Esophagus squamous epithelium (tissue), 5 donors: ENCODE data around the gene NELL1. TPM values are rescaled to one million over a fixed set of nuclear protein-coding genes. Genes with fewer than 3 reads are reported as not detected.

ENCODE experiments used
- DNase-seq: peaks from one replicate; lab custom pipeline; 2025; lab: John Stamatoyannopoulos, UW
- H3K27ac ChIP-seq, 4 donors: fragments of 200-600 bp; sonication (generic); one replicate each; pipeline ENCODE4 v1.5.1; 2016 to 2019; ENCODE audit warnings: mild to moderate bottlenecking in 1 of 4
- H3K27me3 ChIP-seq, 4 donors: fragments of 200-600 bp; sonication (generic); 1 replicate in 3 of 4; 2 replicates in 1 of 4; pipeline versions ENCODE4 v1.5.1 to v1.6.0; 2017 to 2021; ENCODE audit warnings: antibody characterized with exemption in 1 of 4
- H3K36me3 ChIP-seq, 3 donors: fragments of 200-600 bp; sonication (generic); one replicate each; pipeline ENCODE4 v1.5.1; 2016 to 2019
- H3K4me1 ChIP-seq, 3 donors: fragments of 200-600 bp; sonication (generic); one replicate each; pipeline ENCODE4 v1.5.1; 2017 to 2019
- H3K4me3 ChIP-seq, 4 donors: fragments of 200-600 bp; sonication (generic); 1 replicate in 3 of 4; 2 replicates in 1 of 4; pipeline ENCODE4 v1.5.1; 2016 to 2019; ENCODE audit warnings: mild to moderate bottlenecking in 2 of 4, moderate library complexity in 1 of 4
- H3K9me3 ChIP-seq, 3 donors: fragments of 200-600 bp; sonication (generic); one replicate each; pipeline ENCODE4 v1.5.1; 2016 to 2019
- CTCF ChIP-seq, 6 experiments: fragments of 450-650 bp in 4 of 6; fragments of 200-600 bp in 2 of 6; sonication (generic) in 2 of 6; IDR thresholded peaks; one replicate each; pipeline ENCODE4 v1.5.1; 2016 to 2019; ENCODE audit warnings: antibody characterized with exemption in 6 of 6, mild to moderate bottlenecking in 4 of 6, moderate library complexity in 4 of 6
- POLR2A ChIP-seq, 4 donors: fragments of 450-650 bp; IDR thresholded peaks; one replicate each; pipeline ENCODE4 v1.6.1; 2017; ENCODE audit warnings: antibody characterized with exemption in 4 of 4, mild to moderate bottlenecking in 4 of 4, moderate library complexity in 3 of 4
- WGBS, 2 donors: methylation state at CpG; one replicate each; pipeline ENCODE4 v1.1.5; 2018; 5-methylcytosine and 5-hydroxymethylcytosine counted together
- intact Hi-C: fragments of 100-400 bp; cut with DNase I; formaldehyde crosslinking; loops from one replicate; pipeline ENCODE4 v1.15.0; 2022
- total RNA-seq, 4 donors: library from RNA; depleted of rRNA; stranded (reverse); fragments of >200 nt; gene quantifications; one replicate each; pipeline ENCODE4 v1.1.0, GENCODE V29; 2016
- donor health status: DM: yes; HTN: yes; CAD: no.

NELL1 gene
- total RNA-seq, 4 donors from 2014 or later: 1.5 TPM; not detected in 3

GRCh38 chr11:21254055-21254454, 584.7 kb downstream of the NELL1 start:
- Histone ChIP-seq H3K36me3 (no peaks in the 10 kb centered on the region), H3K9me3 (no peaks in the 10 kb centered on the region), H3K4me3 (no peak overlapping the region), H3K27ac (no peak overlapping the region), H3K4me1 (no peaks in the 10 kb centered on the region), H3K27me3 (no peaks in the 10 kb centered on the region)
- no peak for DNase-seq
- TF ChIP-seq CTCF (IDR thresholded peaks at IDR 0.05) (no peak), POLR2A (IDR thresholded peaks at IDR 0.05) (no peak)
- intact Hi-C loops: no loop called here

- no peak overlapping the region for H3K4me3 ChIP-seq
- no peaks in the 10 kb centered on the region for H3K9me3 ChIP-seq
- H3K27me3 ChIP-seq: no peaks in the 10 kb centered on the region
- no peak overlapping the region for H3K27ac ChIP-seq
- intact Hi-C loops: no loop called here
- TF ChIP-seq CTCF (IDR thresholded peaks at IDR 0.05) (no peak), POLR2A (IDR thresholded peaks at IDR 0.05) (no peak)
- 70 to 87% methylated on average over 1 to 3 of the region's 3 CpGs for WGBS, 2 donors
- no peaks in the 10 kb centered on the region for H3K36me3 ChIP-seq
- H3K4me1 ChIP-seq: no peaks in the 10 kb centered on the region
- DNase-seq: no peak
Measured at GRCh38 chr11:21254790-21255189, 585.4 kb downstream of the NELL1 start.

- DNase-seq: no peak
- TF ChIP-seq CTCF (IDR thresholded peaks at IDR 0.05) (no peak), POLR2A (IDR thresholded peaks at IDR 0.05) (no peak)
- no peak overlapping the region for H3K4me3 ChIP-seq
- no peaks in the 10 kb centered on the region for H3K4me1 ChIP-seq
- H3K9me3 ChIP-seq: no peaks in the 10 kb centered on the region
- H3K27ac ChIP-seq: no peak overlapping the region
- no peaks in the 10 kb centered on the region for H3K36me3 ChIP-seq
- no peaks in the 10 kb centered on the region for H3K27me3 ChIP-seq
- intact Hi-C loops: no loop called here
Measured at GRCh38 chr11:21257461-21257860, 588.1 kb downstream of the NELL1 start.

GRCh38 chr11:21258414-21258813, 589.0 kb downstream of the NELL1 start:
- DNase-seq: no peak

GRCh38 chr11:21260101-21260500, 590.7 kb downstream of the NELL1 start:
- Histone ChIP-seq H3K4me3 (no peak overlapping the region), H3K27ac (no peak overlapping the region), H3K27me3 (no peaks in the 10 kb centered on the region), H3K4me1 (no peaks in the 10 kb centered on the region), H3K36me3 (no peaks in the 10 kb centered on the region), H3K9me3 (no peaks in the 10 kb centered on the region)
- DNase-seq: no peak
- TF ChIP-seq CTCF (IDR thresholded peaks at IDR 0.05) (no peak), POLR2A (IDR thresholded peaks at IDR 0.05) (no peak)
- intact Hi-C loops: no loop called here

More at GRCh38 chr11:21258414-21258813, 589.0 kb downstream of the NELL1 start:
- intact Hi-C loops: no loop called here
- no peaks in the 10 kb centered on the region for H3K4me1 ChIP-seq
- H3K27me3 ChIP-seq: no peaks in the 10 kb centered on the region
- no peak overlapping the region for H3K4me3 ChIP-seq
- H3K9me3 ChIP-seq: no peaks in the 10 kb centered on the region
- H3K36me3 ChIP-seq: no peaks in the 10 kb centered on the region
- no peak for TF ChIP-seq CTCF (IDR thresholded peaks at IDR 0.05)
- TF ChIP-seq POLR2A (IDR thresholded peaks at IDR 0.05): no peak
- H3K27ac ChIP-seq: no peak overlapping the region
- WGBS, 2 donors: 59 to 68% methylated on average over 2 of the region's 2 CpGs
